ENCODE results near the gene DBNDD1. TPM values are rescaled to one million over a fixed set of nuclear protein-coding genes. Genes with fewer than 3 reads are reported as not detected.

The DBNDD1 gene
- total and polyA plus RNA-seq, 2 donors (not counting 1 experiment from before 2014, with no cell fraction given) = 3.1 to 72.1 TPM

GRCh38 chr16:90001761-90002503 is 17.3 kb downstream of the DBNDD1 start:
- ChIA-PET POLR2A (no interaction called here), CTCF (no interaction called here)
- H3K9me3 ChIP-seq (ENCODE audit: control extremely low read depth in 1 of 3, control insufficient read depth in 2 of 3, insufficient read depth in 1 of 3, low read length in 2 of 3) = peaks cover 0 to 5% (median 0%) of the 10 kb centered on the region in 3 donors
- peaks cover 7% of the 10 kb centered on the region for H4K20me1 ChIP-seq (ENCODE audit: control insufficient read depth, insufficient read depth, low read length, poor library complexity, severe bottlenecking)
- DNase-seq (no peak), ATAC-seq (ENCODE audit: low read depth) (no peak)
- H3K27me3 ChIP-seq (replicated peaks in 1 of 4; ENCODE audit: control extremely low read depth in 1 of 4, control insufficient read depth in 3 of 4, insufficient read depth in 4 of 4, low read length in 3 of 4) = no peaks in the 10 kb centered on the region
- Mint-ChIP-seq H3K27me3 (no peaks in the 10 kb centered on the region), H3K27ac (no peak overlapping the region), H3K4me1 (peaks cover 3% of the 10 kb centered on the region), H3K9me3 (ENCODE audit: insufficient read depth) (no peaks in the 10 kb centered on the region), H3K4me3 (no peak overlapping the region)
- H2AFZ ChIP-seq (ENCODE audit: insufficient read depth, low read depth, low read length, poor library complexity, severe bottlenecking) = no peak overlapping the region
- no peaks in the 10 kb centered on the region for H3K79me2 ChIP-seq (ENCODE audit: control insufficient read depth, insufficient read depth, low read length)
- 93% methylated on average over 17 of the region's 20 CpGs for WGBS (ENCODE audit: insufficient coverage)
- peaks cover 0 to 23% of the 10 kb centered on the region in 2 experiments for H3K36me3 ChIP-seq (replicated peaks in 1 of 2; ENCODE audit: control extremely low read depth in 1 of 2, control insufficient read depth in 1 of 2, extremely low read depth in 1 of 2, insufficient read depth in 2 of 2, low read length in 1 of 2)
- TF ChIP-seq EZH2 (IDR thresholded peaks at IDR 0.05; ENCODE audit: borderline replicate concordance, insufficient read depth, low read depth, low read length, poor library complexity, severe bottlenecking) (no peak), CTCF (IDR thresholded peaks at IDR 0.05) (no peak)
- no peak overlapping the region for H3K9ac ChIP-seq (ENCODE audit: low read length)
- no peak overlapping the region for H3K4me2 ChIP-seq (replicated peaks; ENCODE audit: low read depth, low read length, poor library complexity, severe bottlenecking)
- H3K4me3 ChIP-seq (ENCODE audit: control extremely low read depth in 1 of 5, extremely low read depth in 1 of 5, insufficient read depth in 1 of 5, low read depth in 2 of 5, low read length in 4 of 5) = no peak overlapping the region
- H3K4me1 ChIP-seq (ENCODE audit: control insufficient read depth in 2 of 2, insufficient read depth in 2 of 2, low read length in 2 of 2) = peaks cover 0 to 4% of the 10 kb centered on the region in 2 donors
- H3K27ac ChIP-seq (ENCODE audit: low read length in 2 of 2) = no peak overlapping the region
- intact Hi-C loops (cut with micrococcal nuclease) = no loop called here

GRCh38 chr16:90000733-90001427 is 18.4 kb downstream of the DBNDD1 start:
- Histone ChIP-seq H3K27me3 (replicated peaks in 1 of 4; ENCODE audit: control extremely low read depth in 1 of 4, control insufficient read depth in 3 of 4, insufficient read depth in 4 of 4, low read length in 3 of 4) (no peaks in the 10 kb centered on the region), H4K20me1 (ENCODE audit: control insufficient read depth, insufficient read depth, low read length, poor library complexity, severe bottlenecking) (peaks cover 9% of the 10 kb centered on the region), H3K79me2 (ENCODE audit: control insufficient read depth, insufficient read depth, low read length) (no peaks in the 10 kb centered on the region), H3K4me2 (replicated peaks; ENCODE audit: low read depth, low read length, poor library complexity, severe bottlenecking) (no peak overlapping the region), H3K27ac (ENCODE audit: low read length in 2 of 2) (no peak overlapping the region), H3K4me3 (ENCODE audit: control extremely low read depth in 1 of 5, extremely low read depth in 1 of 5, insufficient read depth in 1 of 5, low read depth in 2 of 5, low read length in 4 of 5) (no peak overlapping the region), H3K9ac (ENCODE audit: low read length) (no peak overlapping the region), H3K4me1 (ENCODE audit: control insufficient read depth in 2 of 2, insufficient read depth in 2 of 2, low read length in 2 of 2) (no peaks in the 10 kb centered on the region), H3K9me3 (ENCODE audit: control extremely low read depth in 1 of 3, control insufficient read depth in 2 of 3, insufficient read depth in 1 of 3, low read length in 2 of 3) (peaks cover 0 to 6% (median 0%) of the 10 kb centered on the region in 3 donors), H2AFZ (ENCODE audit: insufficient read depth, low read depth, low read length, poor library complexity, severe bottlenecking) (no peak overlapping the region), H3K36me3 (replicated peaks in 1 of 2; ENCODE audit: control extremely low read depth in 1 of 2, control insufficient read depth in 1 of 2, extremely low read depth in 1 of 2, insufficient read depth in 2 of 2, low read length in 1 of 2) (peaks cover 0 to 28% of the 10 kb centered on the region in 2 experiments)
- Mint-ChIP-seq H3K9me3 (ENCODE audit: insufficient read depth) (no peaks in the 10 kb centered on the region), H3K27ac (no peak overlapping the region), H3K4me1 (peaks cover 3% of the 10 kb centered on the region), H3K27me3 (no peaks in the 10 kb centered on the region), H3K4me3 (no peak overlapping the region)
- no peak for ATAC-seq (ENCODE audit: low read depth)
- CTCF ChIA-PET = interaction anchor here (1.7 kb wide), 1 partner anchor 18 kb away, joined by 5 read pairs; the partner anchor contains the start of gene DBNDD1
- no peak for TF ChIP-seq EZH2 (IDR thresholded peaks at IDR 0.05; ENCODE audit: borderline replicate concordance, insufficient read depth, low read depth, low read length, poor library complexity, severe bottlenecking)
- no peak for DNase-seq
- intact Hi-C loops (cut with micrococcal nuclease) = no loop called here
- POLR2A ChIA-PET = interaction anchor here (0.5 to 0.8 kb wide), 3 partner anchors 9 to 78 kb away, joined by 3 to 7 read pairs (median 6); partner anchors contain the start of gene TUBB3
- WGBS (ENCODE audit: insufficient coverage) = 88% methylated on average over 15 of the region's 19 CpGs
